ENCODE results near the gene SMYD3. TPM values are rescaled to one million over a fixed set of nuclear protein-coding genes. Genes with fewer than 3 reads are reported as not detected.

Gene SMYD3
- total and polyA plus RNA-seq, 11 donors: 6.3 to 12.1 (median 9.5) TPM

DNA sequence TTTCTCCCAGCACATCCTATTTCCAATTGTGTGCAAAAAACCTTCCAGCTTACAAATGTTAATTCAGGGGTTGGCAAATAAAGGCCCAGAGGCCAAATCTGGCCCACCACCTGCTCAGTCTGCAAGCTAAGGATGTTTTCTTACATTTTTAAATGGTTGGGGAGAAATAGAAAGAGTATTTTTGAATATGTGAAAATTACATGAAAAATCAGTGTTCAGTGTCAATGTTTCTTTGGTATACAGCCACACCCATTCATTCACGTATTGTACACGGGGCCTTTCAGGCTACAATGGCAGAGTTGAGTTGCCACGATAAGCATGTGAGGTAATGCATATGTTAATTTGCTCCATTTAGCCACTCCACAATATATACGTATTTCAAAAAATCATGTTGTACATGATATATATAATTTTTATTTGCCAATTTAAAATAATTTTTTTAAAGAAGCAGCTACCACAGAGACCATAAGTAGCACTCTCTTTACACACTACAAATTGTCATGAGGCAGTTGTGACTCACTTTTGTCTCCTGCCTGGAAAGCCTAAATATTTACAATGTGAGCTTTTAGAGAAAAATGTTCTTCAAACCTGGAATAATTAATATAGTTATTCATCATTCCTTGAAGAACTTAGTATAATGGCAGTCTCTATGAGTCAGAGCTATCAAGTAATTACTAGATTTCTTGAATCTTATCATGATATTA lies 189.6 kb downstream of the SMYD3 start:
- H3K27me3 ChIP-seq: no peaks in the 10 kb centered on the region
- H3K27ac ChIP-seq: no peak overlapping the region
- H3K4me3 ChIP-seq: no peak overlapping the region
- WGBS, 4 donors: 95 to 98% (median 96%) methylated on average over 4 of the region's 4 CpGs
- intact Hi-C loops (cut with DNase I): no loop called here
- H3K9me3 ChIP-seq: no peaks in the 10 kb centered on the region
- ATAC-seq: no peak
- no peaks in the 10 kb centered on the region for H3K4me1 ChIP-seq
- no peak for DNase-seq
- H3K36me3 ChIP-seq: no peaks in the 10 kb centered on the region
- no peak for TF ChIP-seq POLR2A (IDR thresholded peaks at IDR 0.05)
- TF ChIP-seq, protein P1, sequence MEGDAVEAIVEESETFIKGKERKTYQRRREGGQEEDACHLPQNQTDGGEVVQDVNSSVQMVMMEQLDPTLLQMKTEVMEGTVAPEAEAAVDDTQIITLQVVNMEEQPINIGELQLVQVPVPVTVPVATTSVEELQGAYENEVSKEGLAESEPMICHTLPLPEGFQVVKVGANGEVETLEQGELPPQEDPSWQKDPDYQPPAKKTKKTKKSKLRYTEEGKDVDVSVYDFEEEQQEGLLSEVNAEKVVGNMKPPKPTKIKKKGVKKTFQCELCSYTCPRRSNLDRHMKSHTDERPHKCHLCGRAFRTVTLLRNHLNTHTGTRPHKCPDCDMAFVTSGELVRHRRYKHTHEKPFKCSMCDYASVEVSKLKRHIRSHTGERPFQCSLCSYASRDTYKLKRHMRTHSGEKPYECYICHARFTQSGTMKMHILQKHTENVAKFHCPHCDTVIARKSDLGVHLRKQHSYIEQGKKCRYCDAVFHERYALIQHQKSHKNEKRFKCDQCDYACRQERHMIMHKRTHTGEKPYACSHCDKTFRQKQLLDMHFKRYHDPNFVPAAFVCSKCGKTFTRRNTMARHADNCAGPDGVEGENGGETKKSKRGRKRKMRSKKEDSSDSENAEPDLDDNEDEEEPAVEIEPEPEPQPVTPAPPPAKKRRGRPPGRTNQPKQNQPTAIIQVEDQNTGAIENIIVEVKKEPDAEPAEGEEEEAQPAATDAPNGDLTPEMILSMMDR (IDR thresholded peaks at IDR 0.05): no peak

DNA sequence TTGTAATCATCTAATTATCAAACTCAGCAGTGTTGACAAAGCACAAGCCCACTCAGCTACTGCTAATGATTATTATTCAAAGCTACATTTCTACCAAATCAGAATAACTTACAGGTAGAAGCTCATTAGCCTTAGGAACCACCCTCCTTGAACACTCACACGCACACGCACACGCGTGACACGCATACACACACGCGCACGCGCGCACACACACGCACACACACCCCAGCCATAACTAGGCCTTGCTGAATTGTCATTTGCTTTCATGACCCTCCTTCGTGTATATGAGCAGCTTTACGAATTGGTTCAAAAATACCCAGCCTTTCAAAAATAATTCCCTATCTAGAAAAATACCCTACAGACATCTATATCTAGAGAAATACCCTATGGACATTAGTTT lies 195.6 kb downstream of the SMYD3 start:
- H3K4me3 ChIP-seq: no peak overlapping the region
- H3K36me3 ChIP-seq: no peaks in the 10 kb centered on the region
- TF ChIP-seq, protein P1 (IDR thresholded peaks at IDR 0.05): no peak
- no peak for TF ChIP-seq POLR2A (IDR thresholded peaks at IDR 0.05)
- DNase-seq: no peak
- H3K27me3 ChIP-seq: no peaks in the 10 kb centered on the region
- H3K4me1 ChIP-seq: no peaks in the 10 kb centered on the region
- H3K9me3 ChIP-seq: no peaks in the 10 kb centered on the region
- WGBS, 4 donors: 94 to 98% (median 98%) methylated on average over 13 of the region's 13 CpGs
- no peak overlapping the region for H3K27ac ChIP-seq
- intact Hi-C loops (cut with DNase I): no loop called here
- ATAC-seq: no peak

DNA sequence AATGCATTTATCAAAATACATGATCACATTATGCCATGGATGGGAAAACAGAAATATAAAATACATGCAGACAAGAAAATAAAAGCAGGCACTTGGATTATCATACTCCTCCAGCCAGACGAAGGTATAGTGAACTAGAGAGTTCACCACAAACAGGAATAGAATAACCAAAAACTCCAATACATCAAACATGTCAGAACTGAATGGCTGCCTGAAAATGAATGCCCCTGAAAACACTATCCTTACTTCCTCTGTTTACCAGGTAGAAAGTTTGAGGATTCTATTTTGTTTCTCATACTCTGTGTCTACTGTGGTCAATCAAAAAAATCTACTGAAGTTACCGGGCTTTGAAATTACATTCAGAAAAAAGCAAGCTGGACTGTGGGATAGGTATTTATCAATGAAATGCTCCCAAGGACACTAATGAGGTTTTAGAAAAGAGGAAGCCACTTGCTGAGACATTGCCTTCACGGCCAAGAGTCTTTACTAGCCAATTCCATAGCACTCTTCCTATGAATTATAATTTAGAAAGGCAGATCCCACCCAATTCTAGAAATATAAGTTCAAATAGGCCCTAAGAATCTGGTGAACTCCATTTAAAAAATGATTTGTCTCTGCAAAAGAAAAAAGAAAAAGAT lies 197.7 kb downstream of the SMYD3 start:
- DNase-seq (no peak), ATAC-seq (no peak)
- H3K27ac ChIP-seq: no peak overlapping the region
- no peaks in the 10 kb centered on the region for H3K27me3 ChIP-seq
- no peaks in the 10 kb centered on the region for H3K4me1 ChIP-seq
- H3K9me3 ChIP-seq: no peaks in the 10 kb centered on the region
- WGBS, 4 donors: 90 to 95% (median 92%) methylated on average over 3 of the region's 3 CpGs
- intact Hi-C loops (cut with DNase I): no loop called here
- TF ChIP-seq POLR2A (IDR thresholded peaks at IDR 0.05): no peak
- TF ChIP-seq, protein P1 (IDR thresholded peaks at IDR 0.05): no peak
- no peaks in the 10 kb centered on the region for H3K36me3 ChIP-seq
- no peak overlapping the region for H3K4me3 ChIP-seq

DNA sequence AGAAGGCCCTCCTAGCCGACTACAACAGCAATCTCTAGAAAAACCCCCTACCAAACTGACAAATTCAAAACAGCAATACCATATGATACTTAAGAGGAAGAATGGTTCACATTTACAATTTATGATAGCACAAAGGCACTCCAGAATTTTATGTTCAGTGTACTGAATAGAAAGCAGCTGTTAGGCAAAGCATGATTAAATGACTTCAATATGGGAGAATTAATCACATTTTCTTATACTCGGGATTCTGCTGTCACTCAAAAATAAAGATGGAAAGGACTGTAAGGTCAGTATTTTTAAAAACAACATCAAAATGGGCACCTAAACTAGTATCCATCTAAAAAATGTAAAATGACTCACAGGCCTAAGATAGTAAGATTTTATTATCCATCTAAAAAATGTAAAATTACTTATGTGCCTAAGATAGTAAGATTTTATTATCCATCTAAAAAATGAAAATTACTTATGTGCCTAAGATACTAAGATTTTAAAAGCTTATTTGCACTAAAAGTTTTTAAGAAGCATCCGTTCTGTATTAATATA lies 198.5 kb downstream of the SMYD3 start:
- Histone ChIP-seq H3K27ac (no peak overlapping the region), H3K4me3 (no peak overlapping the region), H3K9me3 (no peaks in the 10 kb centered on the region), H3K27me3 (no peaks in the 10 kb centered on the region), H3K36me3 (no peaks in the 10 kb centered on the region), H3K4me1 (no peaks in the 10 kb centered on the region)
- intact Hi-C loops (cut with DNase I): no loop called here
- DNase-seq (no peak), ATAC-seq (no peak)
- TF ChIP-seq POLR2A (IDR thresholded peaks at IDR 0.05): no peak
- TF ChIP-seq, protein P1 (IDR thresholded peaks at IDR 0.05): no peak
- 92 to 97% (median 96%) methylated on average over 3 of the region's 3 CpGs for WGBS, 4 donors

Data from heart left ventricle (tissue), 16 donors.